ENCODE data around the gene ENC1.

The ENC1 gene

DNA sequence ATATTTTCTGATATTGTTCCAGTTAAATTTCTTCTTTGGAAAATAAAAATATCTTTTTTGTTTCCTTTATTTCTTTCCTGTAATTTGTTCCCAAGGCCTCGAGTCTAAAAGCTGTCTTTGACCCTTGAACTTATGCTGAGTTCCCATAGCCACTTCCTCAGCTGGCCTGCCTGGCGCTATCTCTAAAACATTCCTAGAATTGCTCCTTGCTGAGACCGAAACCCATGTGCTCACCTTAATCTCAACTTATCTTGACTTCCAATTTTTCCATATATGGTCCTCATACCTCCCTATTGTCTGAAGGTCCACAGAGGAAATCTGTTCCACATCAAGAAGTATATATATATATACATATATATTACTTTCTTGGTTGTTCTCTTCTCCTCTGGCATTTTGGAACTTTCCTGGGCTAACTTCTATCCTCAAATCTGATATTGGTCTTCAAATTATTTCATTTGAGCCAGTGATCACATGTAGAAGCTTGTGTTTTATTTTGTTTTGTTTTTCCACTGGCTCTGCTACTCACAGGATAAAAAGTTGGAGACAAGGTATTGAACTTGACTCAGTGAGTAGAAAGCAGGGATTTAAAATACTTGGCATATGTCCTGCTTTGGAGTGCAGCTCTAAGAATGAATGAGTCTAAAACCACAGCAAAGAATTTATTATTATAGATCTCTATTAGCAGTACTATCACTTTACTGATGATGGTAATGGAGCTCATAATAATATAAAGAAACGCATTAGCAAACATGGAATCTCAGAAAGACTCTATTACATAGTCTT lies 45.2 kb downstream of the ENC1 start:
- Histone ChIP-seq H3K27me3 (ENCODE audit: insufficient read depth, low read length) (no peaks in the 10 kb centered on the region; the same call in 1 of the 2 replicates), H3K27ac (ENCODE audit: low read depth, low read length, poor library complexity, severe bottlenecking) (no peak overlapping the region), H2AFZ (ENCODE audit: low read length) (no peak overlapping the region)

DNA sequence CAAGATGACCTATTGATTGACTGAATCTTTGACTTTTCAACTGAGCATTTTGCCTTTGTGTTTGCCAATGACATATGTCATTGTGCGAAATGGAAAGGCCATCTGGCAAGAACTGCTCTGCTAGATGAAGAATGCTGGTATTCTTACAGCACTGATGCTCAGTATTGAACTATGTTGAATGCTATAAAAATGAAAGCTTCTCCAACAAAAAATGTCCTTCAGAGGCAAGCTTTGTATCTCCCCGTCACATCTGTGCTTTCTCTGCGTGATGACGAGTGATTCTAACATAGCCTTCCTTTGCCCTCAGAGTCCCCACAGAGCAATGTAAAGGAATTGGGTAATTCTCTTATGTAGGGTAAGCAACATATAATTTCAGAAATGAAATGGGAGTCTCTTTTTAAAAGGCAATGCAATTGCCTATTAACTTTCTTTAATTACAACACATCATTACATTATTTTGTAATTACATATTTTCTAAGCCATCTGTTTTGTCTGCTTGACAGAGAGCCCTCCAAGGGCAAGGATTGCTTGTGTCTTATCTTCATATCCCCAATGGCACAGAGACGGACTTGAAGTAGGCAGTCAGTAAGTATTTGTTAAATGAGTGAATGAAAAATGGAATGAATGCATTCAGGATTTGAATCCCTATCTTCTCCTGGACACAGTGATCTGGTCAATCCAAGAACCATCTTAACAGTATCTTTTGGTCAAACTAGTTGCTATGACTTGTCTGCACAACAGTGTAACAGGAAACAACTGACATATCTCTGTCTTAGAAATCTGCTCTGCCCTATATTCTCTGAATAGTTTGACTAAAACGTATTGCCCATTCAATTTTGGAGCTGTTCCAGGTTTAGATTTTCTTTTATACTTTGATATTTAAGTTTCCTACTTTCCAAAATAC lies 46.1 kb downstream of the ENC1 start:
- Histone ChIP-seq H3K9me3 (ENCODE audit: low read length) (no peaks in the 10 kb centered on the region), H3K4me3 (ENCODE audit: low read depth, low read length, poor library complexity, severe bottlenecking) (no peak overlapping the region), H3K9me2 (ENCODE audit: low read depth, low read length) (no peaks in the 10 kb centered on the region), H3K4me2 (ENCODE audit: low read length) (no peak overlapping the region), H2AFZ (ENCODE audit: low read length) (no peak overlapping the region), H3K27ac (ENCODE audit: low read depth, low read length, poor library complexity, severe bottlenecking) (no peak overlapping the region), H4K20me1 (ENCODE audit: insufficient read depth, low read length) (no peaks in the 10 kb centered on the region), H3K27me3 (ENCODE audit: insufficient read depth, low read length) (no peaks in the 10 kb centered on the region), H3F3A (ENCODE audit: insufficient read depth, low read length) (no peaks in the 10 kb centered on the region), H3K4me1 (ENCODE audit: insufficient read depth, low read length, severe bottlenecking) (no peaks in the 10 kb centered on the region), H3K79me2 (ENCODE audit: insufficient read depth, low read length) (no peaks in the 10 kb centered on the region), H3K9ac (ENCODE audit: low read length) (no peak overlapping the region), H3K36me3 (ENCODE audit: insufficient read depth, low read length) (no peaks in the 10 kb centered on the region)
- no peak for TF ChIP-seq EZH2 (IDR thresholded peaks at IDR 0.05; ENCODE audit: borderline replicate concordance, low read length)
- TF ChIP-seq, protein P1, sequence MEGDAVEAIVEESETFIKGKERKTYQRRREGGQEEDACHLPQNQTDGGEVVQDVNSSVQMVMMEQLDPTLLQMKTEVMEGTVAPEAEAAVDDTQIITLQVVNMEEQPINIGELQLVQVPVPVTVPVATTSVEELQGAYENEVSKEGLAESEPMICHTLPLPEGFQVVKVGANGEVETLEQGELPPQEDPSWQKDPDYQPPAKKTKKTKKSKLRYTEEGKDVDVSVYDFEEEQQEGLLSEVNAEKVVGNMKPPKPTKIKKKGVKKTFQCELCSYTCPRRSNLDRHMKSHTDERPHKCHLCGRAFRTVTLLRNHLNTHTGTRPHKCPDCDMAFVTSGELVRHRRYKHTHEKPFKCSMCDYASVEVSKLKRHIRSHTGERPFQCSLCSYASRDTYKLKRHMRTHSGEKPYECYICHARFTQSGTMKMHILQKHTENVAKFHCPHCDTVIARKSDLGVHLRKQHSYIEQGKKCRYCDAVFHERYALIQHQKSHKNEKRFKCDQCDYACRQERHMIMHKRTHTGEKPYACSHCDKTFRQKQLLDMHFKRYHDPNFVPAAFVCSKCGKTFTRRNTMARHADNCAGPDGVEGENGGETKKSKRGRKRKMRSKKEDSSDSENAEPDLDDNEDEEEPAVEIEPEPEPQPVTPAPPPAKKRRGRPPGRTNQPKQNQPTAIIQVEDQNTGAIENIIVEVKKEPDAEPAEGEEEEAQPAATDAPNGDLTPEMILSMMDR (IDR thresholded peaks at IDR 0.05; ENCODE audit: low read length) = no peak

More for the DNA sequence above, 45.2 kb downstream of the ENC1 start:
- TF ChIP-seq, protein P1 (IDR thresholded peaks at IDR 0.05; ENCODE audit: low read length) = no peak
- TF ChIP-seq EZH2 (IDR thresholded peaks at IDR 0.05; ENCODE audit: borderline replicate concordance, low read length) = no peak
- Histone ChIP-seq H3K36me3 (ENCODE audit: insufficient read depth, low read length) (no peaks in the 10 kb centered on the region), H3F3A (ENCODE audit: insufficient read depth, low read length) (no peaks in the 10 kb centered on the region), H3K79me2 (ENCODE audit: insufficient read depth, low read length) (no peaks in the 10 kb centered on the region), H4K20me1 (ENCODE audit: insufficient read depth, low read length) (no peaks in the 10 kb centered on the region), H3K9me2 (ENCODE audit: low read depth, low read length) (no peaks in the 10 kb centered on the region), H3K9me3 (ENCODE audit: low read length) (no peaks in the 10 kb centered on the region), H3K4me2 (ENCODE audit: low read length) (no peak overlapping the region), H3K9ac (ENCODE audit: low read length) (no peak overlapping the region), H3K4me1 (ENCODE audit: insufficient read depth, low read length, severe bottlenecking) (no peaks in the 10 kb centered on the region), H3K4me3 (ENCODE audit: low read depth, low read length, poor library complexity, severe bottlenecking) (no peak overlapping the region)

DNA sequence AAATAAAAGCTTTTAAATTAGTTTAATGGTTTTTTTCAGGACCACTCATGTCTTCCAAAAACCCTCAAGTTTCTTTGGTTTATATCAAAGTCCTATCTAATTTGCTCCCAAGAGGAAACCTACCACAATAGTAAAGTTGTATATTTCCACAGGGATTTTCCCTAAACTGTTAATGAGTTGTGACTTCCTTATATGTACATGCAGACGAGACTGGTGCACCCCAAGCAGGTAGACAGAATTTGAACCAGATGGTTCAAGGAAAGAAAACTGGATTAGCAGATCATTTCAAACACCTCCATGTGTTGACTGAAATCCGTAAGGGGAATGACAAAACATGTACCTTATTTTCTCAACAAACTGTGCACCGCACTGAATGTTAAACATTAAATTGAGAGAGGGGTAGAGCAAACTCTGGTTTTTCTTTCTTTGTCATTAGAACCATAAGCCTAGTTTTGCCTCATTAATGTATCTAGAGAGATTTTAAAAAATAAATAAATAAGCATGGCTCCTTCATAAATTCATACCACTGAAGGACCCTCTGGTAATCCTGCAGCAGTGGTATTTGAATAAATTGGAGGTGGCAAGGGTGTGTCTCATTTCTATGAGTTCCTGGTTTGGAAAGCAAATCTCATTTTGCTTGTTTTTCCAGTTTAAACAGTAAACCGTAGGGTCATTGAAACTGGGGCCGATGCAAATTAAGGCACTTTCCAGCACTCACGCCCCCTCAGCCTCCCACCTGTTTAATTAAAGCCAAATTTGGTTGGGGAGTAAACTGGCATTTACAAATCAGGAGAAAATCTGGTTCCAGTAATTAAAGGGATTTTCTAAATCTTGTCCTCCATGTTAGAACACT lies 51.1 kb downstream of the ENC1 start:
- H3K4me1 ChIP-seq (ENCODE audit: insufficient read depth, low read length, severe bottlenecking) = no peaks in the 10 kb centered on the region
- no peak overlapping the region for H2AFZ ChIP-seq (ENCODE audit: low read length)
- no peaks in the 10 kb centered on the region for H3K36me3 ChIP-seq (ENCODE audit: insufficient read depth, low read length)
- no peaks in the 10 kb centered on the region for H3K27me3 ChIP-seq (ENCODE audit: insufficient read depth, low read length)
- TF ChIP-seq, protein P1 (IDR thresholded peaks at IDR 0.05; ENCODE audit: low read length) = no peak
- no peak for TF ChIP-seq EZH2 (IDR thresholded peaks at IDR 0.05; ENCODE audit: borderline replicate concordance, low read length)
- no peaks in the 10 kb centered on the region for H3K9me2 ChIP-seq (ENCODE audit: low read depth, low read length)
- no peaks in the 10 kb centered on the region for H3K79me2 ChIP-seq (ENCODE audit: insufficient read depth, low read length)
- H3K9me3 ChIP-seq (ENCODE audit: low read length) = no peaks in the 10 kb centered on the region
- no peak overlapping the region for H3K4me2 ChIP-seq (ENCODE audit: low read length)
- no peaks in the 10 kb centered on the region for H3F3A ChIP-seq (ENCODE audit: insufficient read depth, low read length)
- no peak overlapping the region for H3K27ac ChIP-seq (ENCODE audit: low read depth, low read length, poor library complexity, severe bottlenecking)
- H3K9ac ChIP-seq (ENCODE audit: low read length) = no peak overlapping the region
- no peaks in the 10 kb centered on the region for H4K20me1 ChIP-seq (ENCODE audit: insufficient read depth, low read length)
- no peak overlapping the region for H3K4me3 ChIP-seq (ENCODE audit: low read depth, low read length, poor library complexity, severe bottlenecking)
